Mesendoderm (in vitro differentiated cells): ENCODE measurements around the gene GRK4.

ENCODE experiments used
- DNase-seq: peaks from one replicate; pipeline ENCODE4 v3.0.0; 2013
- H2AK5ac ChIP-seq: 2 replicates; pipeline ENCODE4 v1.6.1; 2013; ENCODE audit warnings: low read length, inconsistent platforms
- H2BK120ac ChIP-seq: 2 replicates; pipeline ENCODE4 v1.6.1; 2013; ENCODE audit warnings: low read depth, mild to moderate bottlenecking, low read length, moderate library complexity, mixed read lengths
- H2BK15ac ChIP-seq: replicated peaks from 2 replicates; pipeline ENCODE4 v1.6.1; 2013; ENCODE audit warnings: low read depth, mild to moderate bottlenecking, moderate library complexity
- H2BK5ac ChIP-seq: 2 replicates; pipeline ENCODE4 v1.6.1; 2013; ENCODE audit warnings: low read length, inconsistent platforms
- H3K18ac ChIP-seq: 2 replicates; pipeline ENCODE4 v1.6.1; 2013; ENCODE audit warnings: mild to moderate bottlenecking, low read length, mixed read lengths
- H3K23ac ChIP-seq: one replicate; pipeline ENCODE4 v1.6.1; 2013; ENCODE audit warnings: low read length
- H3K27ac ChIP-seq: 2 replicates; pipeline ENCODE4 v1.5.1; 2013; ENCODE audit warnings: low read depth, mild to moderate bottlenecking, inconsistent platforms, low read length, moderate library complexity
- H3K27me3 ChIP-seq: 2 replicates; pipeline ENCODE4 v1.6.1; 2013; ENCODE audit warnings: low read length, control low read depth, mild to moderate bottlenecking, inconsistent platforms; ENCODE audit not compliant: insufficient read depth, poor library complexity
- H3K36me3 ChIP-seq: 2 replicates; pipeline ENCODE4 v1.6.1; 2013; ENCODE audit warnings: low read length, inconsistent platforms; ENCODE audit not compliant: control insufficient read depth, insufficient read depth
- H3K4ac ChIP-seq: one replicate; pipeline ENCODE4 v1.6.1; 2013; ENCODE audit warnings: low read depth, mild to moderate bottlenecking, low read length, moderate library complexity
- H3K4me1 ChIP-seq: 2 replicates; pipeline ENCODE4 v1.6.1; 2013; ENCODE audit warnings: low read depth, low read length, inconsistent platforms; ENCODE audit not compliant: control insufficient read depth
- H3K4me2 ChIP-seq: 2 replicates; pipeline ENCODE4 v1.6.1; 2013; ENCODE audit warnings: low read length
- H3K4me3 ChIP-seq: 2 replicates; pipeline ENCODE4 v1.5.1; 2013; ENCODE audit warnings: mild to moderate bottlenecking, low read length
- H3K56ac ChIP-seq: one replicate; pipeline ENCODE4 v1.6.1; 2013; ENCODE audit warnings: low read length
- H3K79me1 ChIP-seq: 2 replicates; pipeline ENCODE4 v1.6.1; 2013; ENCODE audit warnings: low read length, inconsistent platforms
- H3K79me2 ChIP-seq: 2 replicates; pipeline ENCODE4 v1.6.1; 2013; ENCODE audit warnings: mild to moderate bottlenecking, low read length; ENCODE audit not compliant: control insufficient read depth, insufficient read depth
- H3K9ac ChIP-seq: 2 replicates; pipeline ENCODE4 v1.6.1; 2013; ENCODE audit warnings: low read length, inconsistent platforms
- H4K5ac ChIP-seq: one replicate; pipeline ENCODE4 v1.6.1; 2013; ENCODE audit warnings: low read length
- H4K8ac ChIP-seq: one replicate; pipeline ENCODE4 v1.6.1; 2013; ENCODE audit warnings: low read depth, mild to moderate bottlenecking, control low read depth, low read length, moderate library complexity
- WGBS: extraction: QIAGEN DNeasy Blood & Tissue Kit; methylation state at CpG from one replicate; pipeline ENCODE4 v1.1.7; 2013; ENCODE audit warnings: low lambda C conversion rate, missing lambda C conversion rate; ENCODE audit not compliant: insufficient coverage; ENCODE audit errors: extremely low coverage; 5-methylcytosine and 5-hydroxymethylcytosine counted together

Gene GRK4

GRCh38 chr4:2932321-2932950 is 30.9 kb upstream of the GRK4 start:
- Histone ChIP-seq H3K56ac (no peak overlapping the region), H2BK15ac (no peak overlapping the region), H3K9ac (no peak overlapping the region), H2BK5ac (no peak overlapping the region), H3K27ac (no peak overlapping the region), H3K79me2 (peaks cover 4% of the 10 kb centered on the region), H2AK5ac (no peak overlapping the region), H3K23ac (no peak overlapping the region), H4K5ac (no peak overlapping the region), H3K79me1 (peaks cover 11% of the 10 kb centered on the region), H3K4ac (no peak overlapping the region), H3K4me2 (no peak overlapping the region), H3K4me1 (peaks cover 2% of the 10 kb centered on the region), H2BK120ac (no peak overlapping the region), H3K36me3 (peaks cover 2% of the 10 kb centered on the region), H3K4me3 (no peak overlapping the region), H3K27me3 (no peaks in the 10 kb centered on the region), H4K8ac (no peak overlapping the region), H3K18ac (no peak overlapping the region)
- DNase-seq, result no peak
- WGBS, result no CpG with 5 or more reads among the region's 18 CpGs

GRCh38 chr4:2932951-2933565 is 30.3 kb upstream of the GRK4 start:
- Histone ChIP-seq H4K5ac (no peak overlapping the region), H3K4me1 (peaks cover 2% of the 10 kb centered on the region), H3K4me3 (no peak overlapping the region), H4K8ac (no peak overlapping the region), H3K79me2 (peaks cover 4% of the 10 kb centered on the region), H3K56ac (peak overlapping the region; percentile 69), H3K9ac (peak overlapping the region; percentile 7), H3K4ac (no peak overlapping the region), H2BK120ac (no peak overlapping the region), H3K36me3 (peaks cover 5% of the 10 kb centered on the region), H2BK5ac (no peak overlapping the region), H3K79me1 (peaks cover 11% of the 10 kb centered on the region), H3K4me2 (no peak overlapping the region), H2AK5ac (no peak overlapping the region), H3K23ac (no peak overlapping the region), H3K27ac (no peak overlapping the region), H3K18ac (no peak overlapping the region), H2BK15ac (no peak overlapping the region), H3K27me3 (no peaks in the 10 kb centered on the region)
- WGBS, result no CpG with 5 or more reads among the region's 15 CpGs
- no peak for DNase-seq

- Histone ChIP-seq H3K27me3 (no peaks in the 10 kb centered on the region), H3K18ac (peak overlapping the region; percentile 19), H3K27ac (no peak overlapping the region), H2AK5ac (no peak overlapping the region), H3K4ac (peak overlapping the region; percentile 18), H3K56ac (peak overlapping the region; percentile 69), H3K4me3 (peak overlapping the region; percentile 53), H3K79me1 (peaks cover 11% of the 10 kb centered on the region), H4K5ac (no peak overlapping the region), H4K8ac (no peak overlapping the region), H3K36me3 (peaks cover 5% of the 10 kb centered on the region), H2BK5ac (no peak overlapping the region), H3K4me2 (peak overlapping the region; percentile 64), H3K79me2 (peaks cover 4% of the 10 kb centered on the region), H3K23ac (no peak overlapping the region), H2BK120ac (no peak overlapping the region), H3K9ac (peak overlapping the region; percentile 70), H2BK15ac (no peak overlapping the region), H3K4me1 (peaks cover 2% of the 10 kb centered on the region)
- no CpG with 5 or more reads among the region's 31 CpGs for WGBS
- DNase-seq, result no peak
Measured at GRCh38 chr4:2933566-2934076, 29.8 kb upstream of the GRK4 start.

GRCh38 chr4:2934077-2934812 is 29.1 kb upstream of the GRK4 start:
- H2BK120ac ChIP-seq, result no peak overlapping the region
- H3K4ac ChIP-seq, result peak overlapping the region; percentile 39
- no CpG with 5 or more reads among the region's 93 CpGs for WGBS
- peaks cover 11% of the 10 kb centered on the region for H3K79me1 ChIP-seq
- peak overlapping the region; percentile 58 for H3K4me2 ChIP-seq
- no peaks in the 10 kb centered on the region for H3K27me3 ChIP-seq
- peaks cover 4% of the 10 kb centered on the region for H3K79me2 ChIP-seq
- H2AK5ac ChIP-seq, result no peak overlapping the region
- H3K23ac ChIP-seq, result no peak overlapping the region
- no peak overlapping the region for H4K8ac ChIP-seq
- H3K27ac ChIP-seq, result no peak overlapping the region
- no peak for DNase-seq
- H3K56ac ChIP-seq, result peak overlapping the region; percentile 69
- H3K4me3 ChIP-seq, result peak overlapping the region; percentile 53
- H3K9ac ChIP-seq, result peak overlapping the region; percentile 70
- peak overlapping the region; percentile 19 for H3K18ac ChIP-seq
- H2BK5ac ChIP-seq, result no peak overlapping the region
- H4K5ac ChIP-seq, result no peak overlapping the region
- H3K4me1 ChIP-seq, result peaks cover 2% of the 10 kb centered on the region
- peaks cover 7% of the 10 kb centered on the region for H3K36me3 ChIP-seq
- H2BK15ac ChIP-seq, result no peak overlapping the region

GRCh38 chr4:2934813-2935761 is 28.3 kb upstream of the GRK4 start:
- peak overlapping the region; percentile 96 for H3K23ac ChIP-seq
- no peaks in the 10 kb centered on the region for H3K27me3 ChIP-seq
- no peak overlapping the region for H2BK15ac ChIP-seq
- H3K4ac ChIP-seq, result no peak overlapping the region
- H3K27ac ChIP-seq, result no peak overlapping the region
- H3K36me3 ChIP-seq, result peaks cover 9% of the 10 kb centered on the region
- no peak overlapping the region for H2BK5ac ChIP-seq
- H3K4me2 ChIP-seq, result peak overlapping the region; percentile 81
- peaks cover 11% of the 10 kb centered on the region for H3K79me1 ChIP-seq
- peak; percentile 91 for DNase-seq
- H4K5ac ChIP-seq, result no peak overlapping the region
- WGBS, result no CpG with 5 or more reads among the region's 70 CpGs
- peaks cover 2% of the 10 kb centered on the region for H3K4me1 ChIP-seq
- no peak overlapping the region for H4K8ac ChIP-seq
- peak overlapping the region; percentile 22 for H3K18ac ChIP-seq
- H2BK120ac ChIP-seq, result no peak overlapping the region
- no peak overlapping the region for H2AK5ac ChIP-seq
- H3K56ac ChIP-seq, result peak overlapping the region; percentile 97
- H3K4me3 ChIP-seq, result peak overlapping the region; percentile 86
- H3K79me2 ChIP-seq, result peaks cover 4% of the 10 kb centered on the region
- peak overlapping the region; percentile 92 for H3K9ac ChIP-seq
